Breast epithelium (tissue), 3 donors: ENCODE results near the gene AFF3.

Experiments
- CTCF ChIP-seq, 3 donors: fragments of 450-650 bp; IDR thresholded peaks; one replicate each; pipeline ENCODE4 v1.5.1; 2016 to 2017; ENCODE audit warnings: antibody characterized with exemption in 3 of 3, mild to moderate bottlenecking in 3 of 3, moderate library complexity in 3 of 3
- POLR2A ChIP-seq: fragments of 450-650 bp; IDR thresholded peaks from one replicate; pipeline ENCODE4 v1.6.1; 2016; ENCODE audit warnings: antibody characterized with exemption, mild to moderate bottlenecking, moderate library complexity
- POLR2AphosphoS5 ChIP-seq, 3 donors: sonication (generic); formaldehyde crosslinking; IDR thresholded peaks; one replicate each; pipeline ENCODE4 v1.6.1; 2017; ENCODE audit warnings: antibody characterized with exemption in 3 of 3

- TF ChIP-seq CTCF (IDR thresholded peaks at IDR 0.05) = no peak
- no peak for TF ChIP-seq POLR2AphosphoS5 (IDR thresholded peaks at IDR 0.05)
- no peak for TF ChIP-seq POLR2A
Observed at GRCh38 chr2:99608861-99609260, 533.5 kb downstream of the AFF3 start.
